H1 (cell line): ENCODE results near the gene ARHGAP24. TPM values are rescaled to one million over a fixed set of nuclear protein-coding genes. Genes with fewer than 3 reads are reported as not detected.

Source experiments
- CHD1 ChIP-seq: IDR thresholded peaks from 2 replicates; pipeline ENCODE4 v1.6.1; 2012; ENCODE audit warnings: low read depth, low read length, improper control_type of control experiment
- KDM1A ChIP-seq: fragments of 200-600, 300-600 bp; sonication (generic); IDR thresholded peaks from 2 replicates; pipeline ENCODE4 v1.7.1; 2016; ENCODE audit warnings: mild to moderate bottlenecking, low read length, borderline replicate concordance
- POLR2AphosphoS5 ChIP-seq: IDR thresholded peaks from 2 replicates; pipeline ENCODE4 v1.6.1; 2011; ENCODE audit warnings: low read depth, low read length
- RNF2 ChIP-seq: fragments of 200-900, 300-1000 bp; sonication (generic); IDR thresholded peaks from 2 replicates; pipeline ENCODE4 v1.7.1; 2016; ENCODE audit warnings: borderline replicate concordance, low read depth, mild to moderate bottlenecking, antibody characterized with exemption, low read length; ENCODE audit not compliant: poor library complexity, severe bottlenecking; ENCODE audit errors: missing control alignments
- SRF ChIP-seq: IDR thresholded peaks from 2 replicates; pipeline ENCODE4 v1.6.1; 2011; ENCODE audit warnings: mild to moderate bottlenecking, low read depth, low read length, moderate library complexity
- TAF1 ChIP-seq: IDR thresholded peaks from 2 replicates; pipeline ENCODE4 v1.6.1; 2011; ENCODE audit warnings: mild to moderate bottlenecking, low read depth, low read length
- TEAD4 ChIP-seq: IDR thresholded peaks from 2 replicates; pipeline ENCODE4 v1.6.1; 2012; ENCODE audit warnings: low read depth, low read length, inconsistent platforms, mixed read lengths
- YY1 ChIP-seq: IDR thresholded peaks from 2 replicates; pipeline ENCODE4 v1.6.1; 2011; ENCODE audit warnings: low read depth, mild to moderate bottlenecking, low read length
- polyA plus RNA-seq, 7 experiments: library from polyadenylated mRNA; depleted of rRNA in 3 of 7; stranded (reverse) in 5 of 7; unstranded in 2 of 7; fragments of >200 nt in 5 of 7; fragments of 200-250 nt in 2 of 7; gene quantifications; 1 replicate in 5 of 7; 2 replicates in 1 of 7; 4 replicates in 1 of 7; pipeline versions ENCODE4 v1.2.1 to v1.2.3, GENCODE V29; 2011 to 2013; ENCODE audit warnings: missing spikeins in 2 of 7, mixed read lengths in 2 of 7
- total RNA-seq: library from RNA; stranded (reverse); fragmentation: NEBNext Ultra II Directional; extraction: Animal tissue kit (Norgen Biotek cat#: 25700); gene quantifications from 2 replicates; pipeline ENCODE4 v1.2.1, GENCODE V29; 2021

Gene ARHGAP24
- total and polyA plus RNA-seq, 2 of the 8 experiments (the other 6 are each of a cell fraction or from before 2014, with no cell fraction given) = 0.08 to 0.50 TPM

GRCh38 chr4:85905761-85906160 is 430.8 kb downstream of the ARHGAP24 start (continued):
- no peak for TF ChIP-seq POLR2AphosphoS5
- TF ChIP-seq TAF1 = no peak
- no peak for TF ChIP-seq YY1
- no peak for TF ChIP-seq TEAD4
- no peak for TF ChIP-seq CHD1
- TF ChIP-seq KDM1A = no peak
- no peak for TF ChIP-seq SRF
- TF ChIP-seq RNF2 = no peak
- TF ChIP-seq, all 59 proteins: peak for 0
